H9 (cell line): ENCODE data around the gene TRERF1. TPM values are rescaled to one million over a fixed set of nuclear protein-coding genes. Genes with fewer than 3 reads are reported as not detected.

Experiments
- DNase-seq: peaks from one replicate; pipeline ENCODE4 v3.0.0-alpha.2; 2017
- H2AFZ ChIP-seq: one replicate; pipeline ENCODE4 v1.6.1; 2013; ENCODE audit warnings: mild to moderate bottlenecking, low read length, control low read depth, moderate library complexity
- H2AK5ac ChIP-seq: 2 replicates; pipeline ENCODE4 v1.6.1; 2013; ENCODE audit warnings: low read length, control low read depth, mixed read lengths; ENCODE audit not compliant: insufficient read length
- H2BK120ac ChIP-seq: one replicate; pipeline ENCODE4 v1.6.1; 2013; ENCODE audit warnings: low read depth, mild to moderate bottlenecking, low read length, control low read depth, inconsistent platforms; ENCODE audit not compliant: poor library complexity, severe bottlenecking
- H2BK12ac ChIP-seq: 2 replicates; pipeline ENCODE4 v1.6.1; 2013; ENCODE audit warnings: low read length, control low read depth, mixed read lengths, low read depth; ENCODE audit not compliant: insufficient read length
- H2BK15ac ChIP-seq: 2 replicates; pipeline ENCODE4 v1.6.1; 2013; ENCODE audit warnings: low read depth, low read length, control low read depth
- H2BK20ac ChIP-seq: one replicate; pipeline ENCODE4 v1.6.1; 2013; ENCODE audit warnings: low read depth, mild to moderate bottlenecking, low read length, control low read depth, inconsistent platforms; ENCODE audit not compliant: poor library complexity, severe bottlenecking
- H2BK5ac ChIP-seq: 2 replicates; pipeline ENCODE4 v1.6.1; 2013; ENCODE audit warnings: low read length, control low read depth, mixed read lengths; ENCODE audit not compliant: insufficient read length
- H3K14ac ChIP-seq: 2 replicates; pipeline ENCODE4 v1.6.1; 2013; ENCODE audit warnings: low read length, control low read depth; ENCODE audit not compliant: insufficient read depth
- H3K18ac ChIP-seq: 2 replicates; pipeline ENCODE4 v1.6.1; 2013; ENCODE audit warnings: low read depth, mild to moderate bottlenecking, mixed read lengths, low read length, control low read depth; ENCODE audit not compliant: insufficient read length
- H3K23ac ChIP-seq: 2 replicates; pipeline ENCODE4 v1.6.1; 2013; ENCODE audit warnings: low read length, control low read depth, mixed read lengths, low read depth; ENCODE audit not compliant: insufficient read length
- H3K23me2 ChIP-seq: 2 replicates; pipeline ENCODE4 v1.6.1; 2013; ENCODE audit warnings: low read depth, mild to moderate bottlenecking, mixed read lengths, low read length, control low read depth; ENCODE audit not compliant: insufficient read length, poor library complexity, severe bottlenecking
- H3K27ac ChIP-seq: 2 replicates; pipeline ENCODE4 v1.5.1; 2013; ENCODE audit warnings: low read length, control low read depth, mixed read lengths, low read depth; ENCODE audit not compliant: insufficient read length
- H3K27me3 ChIP-seq: 2 replicates; pipeline ENCODE4 v1.6.1; 2013; ENCODE audit warnings: low read length, control low read depth, inconsistent platforms; ENCODE audit not compliant: insufficient read depth
- H3K4ac ChIP-seq: 2 replicates; pipeline ENCODE4 v1.6.1; 2013; ENCODE audit warnings: low read depth, mild to moderate bottlenecking, control low read depth, inconsistent platforms, low read length, moderate library complexity
- H3K4me1 ChIP-seq: 2 replicates; pipeline ENCODE4 v1.6.1; 2013; ENCODE audit warnings: low read length, control low read depth, inconsistent platforms; ENCODE audit not compliant: insufficient read depth
- H3K4me2 ChIP-seq: 2 replicates; pipeline ENCODE4 v1.6.1; 2013; ENCODE audit warnings: low read length, control low read depth, mixed read lengths; ENCODE audit not compliant: insufficient read length, insufficient read depth
- H3K56ac ChIP-seq: 2 replicates; pipeline ENCODE4 v1.6.1; 2013; ENCODE audit warnings: low read depth, mild to moderate bottlenecking, mixed read lengths, low read length, control low read depth; ENCODE audit not compliant: insufficient read length
- H3K79me1 ChIP-seq: 2 replicates; pipeline ENCODE4 v1.6.1; 2013; ENCODE audit warnings: low read depth, mild to moderate bottlenecking, moderate library complexity, low read length, control low read depth, inconsistent platforms; ENCODE audit not compliant: insufficient read depth, poor library complexity, severe bottlenecking
- H3K79me2 ChIP-seq: 2 replicates; pipeline ENCODE4 v1.6.1; 2013; ENCODE audit warnings: low read length, control low read depth, inconsistent platforms; ENCODE audit not compliant: insufficient read depth
- H3K9ac ChIP-seq: 2 replicates; pipeline ENCODE4 v1.6.1; 2013; ENCODE audit warnings: low read length, control low read depth, mixed read lengths; ENCODE audit not compliant: insufficient read length; ENCODE audit errors: extremely low read depth
- H3K9me3 ChIP-seq: one replicate; pipeline ENCODE4 v1.6.1; 2013; ENCODE audit warnings: low read depth, low read length, inconsistent platforms; ENCODE audit not compliant: control insufficient read depth
- H3T11ph ChIP-seq: one replicate; pipeline ENCODE4 v1.6.1; 2013; ENCODE audit warnings: mild to moderate bottlenecking, low read length, control low read depth, inconsistent platforms
- H4K20me1 ChIP-seq: one replicate; pipeline ENCODE4 v1.6.1; 2013; ENCODE audit not compliant: control insufficient read depth, insufficient read length, insufficient read depth
- H4K5ac ChIP-seq: 2 replicates; pipeline ENCODE4 v1.6.1; 2013; ENCODE audit warnings: low read depth, mild to moderate bottlenecking, mixed read lengths, low read length, control low read depth; ENCODE audit not compliant: insufficient read length
- H4K8ac ChIP-seq: replicated peaks from 2 replicates; pipeline ENCODE4 v1.6.1; 2013; ENCODE audit warnings: low read length, control low read depth, mixed read lengths, low read depth; ENCODE audit not compliant: insufficient read length
- H4K91ac ChIP-seq: 2 replicates; pipeline ENCODE4 v1.6.1; 2013; ENCODE audit warnings: low read depth, mild to moderate bottlenecking, moderate library complexity, mixed read lengths, low read length, control low read depth; ENCODE audit not compliant: insufficient read length
- H3K27ac Mint-ChIP-seq, 3 experiments: 2 replicates in 2 of 3; 3 replicates in 1 of 3; pipeline ENCODE4 v1.8.0; 2020 to 2021; ENCODE audit warnings: mixed read lengths in 3 of 3, mild to moderate bottlenecking in 1 of 3, moderate library complexity in 1 of 3
- H3K27me3 Mint-ChIP-seq: 2 replicates; pipeline ENCODE4 v1.8.0; 2021; ENCODE audit warnings: low read depth, mild to moderate bottlenecking, moderate library complexity, mixed read lengths
- H3K36me3 Mint-ChIP-seq, 3 experiments: 2 replicates in 2 of 3; 3 replicates in 1 of 3; pipeline ENCODE4 v1.8.0; 2020 to 2021; ENCODE audit warnings: low read depth in 3 of 3, mixed read lengths in 3 of 3; ENCODE audit not compliant: insufficient read depth in 1 of 3
- H3K4me1 Mint-ChIP-seq, 2 experiments: 2 replicates each; pipeline ENCODE4 v1.8.0; 2020; ENCODE audit warnings: mixed read lengths in 2 of 2
- H3K4me3 Mint-ChIP-seq, 2 experiments: 2 replicates in 1 of 2; 3 replicates in 1 of 2; pipeline ENCODE4 v1.8.0; 2020 to 2021; ENCODE audit warnings: mild to moderate bottlenecking in 2 of 2, mixed read lengths in 2 of 2, moderate library complexity in 1 of 2
- H3K9me3 Mint-ChIP-seq, 2 experiments: 2 replicates in 1 of 2; 3 replicates in 1 of 2; pipeline ENCODE4 v1.8.0; 2020; ENCODE audit warnings: mild to moderate bottlenecking in 2 of 2, mixed read lengths in 2 of 2, moderate library complexity in 1 of 2
- WGBS: extraction: QIAGEN DNeasy Blood & Tissue Kit; methylation state at CpG from one replicate; pipeline ENCODE4 v1.1.7; 2013; ENCODE audit warnings: missing lambda C conversion rate, low lambda C conversion rate, mixed read lengths; ENCODE audit not compliant: insufficient read length; ENCODE audit errors: extremely low coverage; 5-methylcytosine and 5-hydroxymethylcytosine counted together
- total RNA-seq: library from RNA; stranded (reverse); gene quantifications from 2 replicates; pipeline ENCODE4 v1.2.1, GENCODE V29; 2021
- TF ChIP-seq, protein P1 (sequence below): fragments of 200-600 bp; sonication (generic); conservative IDR thresholded peaks from 3 replicates; pipeline ENCODE4 v1.8.0; 2021; ENCODE audit warnings: antibody characterized with exemption, mild to moderate bottlenecking

The TRERF1 gene
- total RNA-seq, 1 experiment from 2014 or later = 19.7 TPM

DNA sequence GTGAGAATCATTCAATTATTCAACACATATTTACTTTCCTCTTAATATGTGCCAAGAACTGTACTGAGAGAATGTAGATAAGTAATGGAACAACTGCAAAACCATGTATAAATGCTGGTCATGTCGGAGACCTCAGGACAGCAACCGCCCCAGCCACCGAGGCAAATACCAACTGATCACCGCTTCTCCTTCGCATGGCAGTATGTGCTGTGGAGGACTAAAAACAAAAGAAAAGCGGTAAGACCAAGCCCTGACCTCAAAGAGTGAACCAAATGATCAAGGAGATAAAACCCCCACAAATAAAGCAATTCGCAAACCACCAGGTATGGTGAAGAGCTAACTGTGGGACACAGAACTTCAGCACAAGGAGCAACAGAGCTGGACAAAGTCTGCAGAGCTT lies 104.3 kb downstream of the TRERF1 start:
- H3K4me3 Mint-ChIP-seq = no peak overlapping the region
- Histone ChIP-seq H3K9me3 (no peaks in the 10 kb centered on the region), H3K4ac (no peak overlapping the region), H2BK120ac (no peak overlapping the region), H2BK5ac (no peak overlapping the region), H4K91ac (no peak overlapping the region), H3K27ac (no peak overlapping the region), H2BK20ac (no peak overlapping the region), H3K9ac (no peak overlapping the region), H4K8ac (no peak overlapping the region), H2BK15ac (no peak overlapping the region), H3K23me2 (no peaks in the 10 kb centered on the region), H3K4me2 (no peak overlapping the region), H3T11ph (no peak overlapping the region), H2AK5ac (no peak overlapping the region), H3K23ac (no peak overlapping the region), H3K79me2 (no peaks in the 10 kb centered on the region), H3K27me3 (no peaks in the 10 kb centered on the region), H2AFZ (no peak overlapping the region), H3K56ac (no peak overlapping the region), H2BK12ac (no peak overlapping the region), H3K4me1 (no peaks in the 10 kb centered on the region), H4K5ac (no peak overlapping the region), H4K20me1 (no peaks in the 10 kb centered on the region), H3K18ac (no peak overlapping the region), H3K79me1 (no peaks in the 10 kb centered on the region), H3K14ac (no peak overlapping the region)
- H3K4me1 Mint-ChIP-seq = peaks cover 10% of the 10 kb centered on the region in 2 experiments
- peaks cover 0 to 3% (median 3%) of the 10 kb centered on the region in 3 experiments; a peak in 3 of 7 replicates for H3K36me3 Mint-ChIP-seq
- no peak for DNase-seq
- no CpG with 5 or more reads among the region's 7 CpGs for WGBS
- H3K27me3 Mint-ChIP-seq = no peaks in the 10 kb centered on the region
- peak overlapping the region in 1 of 3 experiments; percentile 60; a peak in 1 of 7 replicates for H3K27ac Mint-ChIP-seq
- TF ChIP-seq, protein P1, sequence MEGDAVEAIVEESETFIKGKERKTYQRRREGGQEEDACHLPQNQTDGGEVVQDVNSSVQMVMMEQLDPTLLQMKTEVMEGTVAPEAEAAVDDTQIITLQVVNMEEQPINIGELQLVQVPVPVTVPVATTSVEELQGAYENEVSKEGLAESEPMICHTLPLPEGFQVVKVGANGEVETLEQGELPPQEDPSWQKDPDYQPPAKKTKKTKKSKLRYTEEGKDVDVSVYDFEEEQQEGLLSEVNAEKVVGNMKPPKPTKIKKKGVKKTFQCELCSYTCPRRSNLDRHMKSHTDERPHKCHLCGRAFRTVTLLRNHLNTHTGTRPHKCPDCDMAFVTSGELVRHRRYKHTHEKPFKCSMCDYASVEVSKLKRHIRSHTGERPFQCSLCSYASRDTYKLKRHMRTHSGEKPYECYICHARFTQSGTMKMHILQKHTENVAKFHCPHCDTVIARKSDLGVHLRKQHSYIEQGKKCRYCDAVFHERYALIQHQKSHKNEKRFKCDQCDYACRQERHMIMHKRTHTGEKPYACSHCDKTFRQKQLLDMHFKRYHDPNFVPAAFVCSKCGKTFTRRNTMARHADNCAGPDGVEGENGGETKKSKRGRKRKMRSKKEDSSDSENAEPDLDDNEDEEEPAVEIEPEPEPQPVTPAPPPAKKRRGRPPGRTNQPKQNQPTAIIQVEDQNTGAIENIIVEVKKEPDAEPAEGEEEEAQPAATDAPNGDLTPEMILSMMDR = no peak
- no peaks in the 10 kb centered on the region for H3K9me3 Mint-ChIP-seq
